ENCODE data around the gene CHRDL1. TPM values are rescaled to one million over a fixed set of nuclear protein-coding genes. Genes with fewer than 3 reads are reported as not detected.

Gene CHRDL1
- polyA plus RNA-seq, 3 donors, result not detected

DNA sequence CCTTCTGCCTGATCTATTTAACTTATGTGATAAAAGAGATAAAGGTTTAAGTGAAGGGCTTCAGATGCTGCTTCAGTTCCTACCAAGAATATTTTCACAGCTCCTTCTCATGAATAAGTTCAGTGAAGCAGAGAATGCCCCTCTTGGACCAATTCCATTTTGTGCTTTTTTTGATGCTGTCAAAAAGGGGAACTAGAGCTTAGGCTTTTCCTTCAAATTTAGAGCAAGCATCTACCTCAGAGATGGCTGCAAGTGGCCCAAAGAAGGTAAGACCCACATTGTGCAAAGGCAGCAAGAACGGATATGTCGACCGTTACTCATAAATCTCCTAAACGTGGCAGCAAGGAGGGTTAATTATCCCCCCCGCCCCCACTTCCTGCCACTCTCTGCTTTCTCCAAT lies 4.5 kb downstream of the CHRDL1 start:
- WGBS (ENCODE audit: insufficient coverage), result no CpG with 5 or more reads among the region's 5 CpGs
- no peak overlapping the region for H3K4me2 ChIP-seq (replicated peaks; ENCODE audit: extremely low read depth, low read length, poor library complexity, severe bottlenecking)
- no peak overlapping the region for H3K27ac ChIP-seq (ENCODE audit: low read depth in 1 of 2, low read length in 2 of 2)
- Mint-ChIP-seq H3K27ac (no peak overlapping the region), H3K9me3 (peaks cover 0 to 3% (median 0%) of the 10 kb centered on the region in 7 donors), H3K4me1 (peaks cover 7% of the 10 kb centered on the region), H3K4me3 (no peak overlapping the region), H3K36me3 (no peaks in the 10 kb centered on the region), H3K27me3 (ENCODE audit: low read depth in 3 of 3) (peaks cover 10 to 23% (median 21%) of the 10 kb centered on the region in 3 donors)
- H3K4me1 ChIP-seq (ENCODE audit: control insufficient read depth in 1 of 2, insufficient read depth in 2 of 2, low read length in 2 of 2), result peaks cover 0 to 4% of the 10 kb centered on the region in 2 donors
- no peaks in the 10 kb centered on the region for H3K36me3 ChIP-seq (replicated peaks in 1 of 2; ENCODE audit: control insufficient read depth in 1 of 2, insufficient read depth in 2 of 2, low read length in 2 of 2)
- no peak overlapping the region for H2AFZ ChIP-seq (ENCODE audit: insufficient read depth, low read depth, low read length, poor library complexity, severe bottlenecking)
- no peak overlapping the region for H3K4me3 ChIP-seq (replicated peaks in 1 of 3; ENCODE audit: low read depth in 2 of 3, low read length in 3 of 3)
- no peak for DNase-seq
- H3K79me2 ChIP-seq (ENCODE audit: insufficient read depth, low read length), result no peaks in the 10 kb centered on the region
- TF ChIP-seq, protein P1, sequence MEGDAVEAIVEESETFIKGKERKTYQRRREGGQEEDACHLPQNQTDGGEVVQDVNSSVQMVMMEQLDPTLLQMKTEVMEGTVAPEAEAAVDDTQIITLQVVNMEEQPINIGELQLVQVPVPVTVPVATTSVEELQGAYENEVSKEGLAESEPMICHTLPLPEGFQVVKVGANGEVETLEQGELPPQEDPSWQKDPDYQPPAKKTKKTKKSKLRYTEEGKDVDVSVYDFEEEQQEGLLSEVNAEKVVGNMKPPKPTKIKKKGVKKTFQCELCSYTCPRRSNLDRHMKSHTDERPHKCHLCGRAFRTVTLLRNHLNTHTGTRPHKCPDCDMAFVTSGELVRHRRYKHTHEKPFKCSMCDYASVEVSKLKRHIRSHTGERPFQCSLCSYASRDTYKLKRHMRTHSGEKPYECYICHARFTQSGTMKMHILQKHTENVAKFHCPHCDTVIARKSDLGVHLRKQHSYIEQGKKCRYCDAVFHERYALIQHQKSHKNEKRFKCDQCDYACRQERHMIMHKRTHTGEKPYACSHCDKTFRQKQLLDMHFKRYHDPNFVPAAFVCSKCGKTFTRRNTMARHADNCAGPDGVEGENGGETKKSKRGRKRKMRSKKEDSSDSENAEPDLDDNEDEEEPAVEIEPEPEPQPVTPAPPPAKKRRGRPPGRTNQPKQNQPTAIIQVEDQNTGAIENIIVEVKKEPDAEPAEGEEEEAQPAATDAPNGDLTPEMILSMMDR (IDR thresholded peaks at IDR 0.05), result no peak
- H3K9me3 ChIP-seq (replicated peaks in 1 of 2; ENCODE audit: control insufficient read depth in 1 of 2, insufficient read depth in 1 of 2, low read length in 2 of 2), result no peaks in the 10 kb centered on the region
- no peak overlapping the region for H3K9ac ChIP-seq (ENCODE audit: insufficient read depth, low read length, poor library complexity, severe bottlenecking)
- no peaks in the 10 kb centered on the region for H4K20me1 ChIP-seq (ENCODE audit: insufficient read depth, low read length)
- intact Hi-C loops (cut with micrococcal nuclease), result no loop called here
- peaks cover 28 to 32% of the 10 kb centered on the region in 2 donors for H3K27me3 ChIP-seq (ENCODE audit: control insufficient read depth in 2 of 2, insufficient read depth in 2 of 2, low read length in 2 of 2)

DNA sequence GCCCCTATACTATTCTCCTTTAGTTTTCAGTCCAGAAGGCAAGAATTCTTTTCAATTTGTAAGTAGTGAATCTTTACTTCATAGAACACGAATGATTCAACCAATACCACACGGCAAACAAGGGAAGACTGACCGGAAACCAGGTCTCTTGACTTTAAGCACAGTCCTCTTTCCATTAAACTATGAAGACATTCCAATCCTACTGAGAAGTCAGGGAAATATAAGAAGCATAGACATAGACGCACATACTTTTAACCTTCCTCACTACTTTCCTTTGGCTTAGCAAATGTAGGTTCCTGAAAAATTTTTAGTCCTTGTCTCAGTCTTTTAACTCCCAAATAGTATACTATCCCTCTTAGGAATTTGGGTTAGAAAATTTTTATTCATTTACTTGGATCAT lies 9.1 kb downstream of the CHRDL1 start:
- H3K4me1 Mint-ChIP-seq, result peaks cover 2% of the 10 kb centered on the region
- Histone ChIP-seq H3K27ac (ENCODE audit: low read depth in 1 of 2, low read length in 2 of 2) (no peak overlapping the region), H3K27me3 (ENCODE audit: control insufficient read depth in 2 of 2, insufficient read depth in 2 of 2, low read length in 2 of 2) (no peaks in the 10 kb centered on the region), H4K20me1 (ENCODE audit: insufficient read depth, low read length) (no peaks in the 10 kb centered on the region), H3K9ac (ENCODE audit: insufficient read depth, low read length, poor library complexity, severe bottlenecking) (no peak overlapping the region), H3K4me1 (ENCODE audit: control insufficient read depth in 1 of 2, insufficient read depth in 2 of 2, low read length in 2 of 2) (no peaks in the 10 kb centered on the region), H3K9me3 (replicated peaks in 1 of 2; ENCODE audit: control insufficient read depth in 1 of 2, insufficient read depth in 1 of 2, low read length in 2 of 2) (no peaks in the 10 kb centered on the region), H3K36me3 (replicated peaks in 1 of 2; ENCODE audit: control insufficient read depth in 1 of 2, insufficient read depth in 2 of 2, low read length in 2 of 2) (no peaks in the 10 kb centered on the region), H3K79me2 (ENCODE audit: insufficient read depth, low read length) (no peaks in the 10 kb centered on the region), H3K4me3 (replicated peaks in 1 of 3; ENCODE audit: low read depth in 2 of 3, low read length in 3 of 3) (no peak overlapping the region), H3K4me2 (replicated peaks; ENCODE audit: extremely low read depth, low read length, poor library complexity, severe bottlenecking) (no peak overlapping the region), H2AFZ (ENCODE audit: insufficient read depth, low read depth, low read length, poor library complexity, severe bottlenecking) (no peak overlapping the region)
- intact Hi-C loops (cut with micrococcal nuclease), result no loop called here
- peaks cover 0 to 4% (median 0%) of the 10 kb centered on the region in 3 donors for H3K27me3 Mint-ChIP-seq (ENCODE audit: low read depth in 3 of 3)
- DNase-seq, result no peak
- WGBS (ENCODE audit: insufficient coverage), result no CpG with 5 or more reads among the region's 4 CpGs
- no peak overlapping the region for H3K27ac Mint-ChIP-seq
- H3K9me3 Mint-ChIP-seq, result peaks cover 0 to 2% (median 0%) of the 10 kb centered on the region in 7 donors
- no peak overlapping the region for H3K4me3 Mint-ChIP-seq
- H3K36me3 Mint-ChIP-seq, result no peaks in the 10 kb centered on the region
- TF ChIP-seq, protein P1 (IDR thresholded peaks at IDR 0.05), result no peak
